OCI-LY7 (cell line): Measurements from ENCODE around the gene PODNL1.

ENCODE experiments used
- EZH2phosphoT487 ChIP-seq: fragments of 200-600 bp; sonication (generic); IDR thresholded peaks from 2 replicates; pipeline ENCODE4 v1.6.1; 2018; ENCODE audit warnings: low read depth, borderline replicate concordance, mild to moderate bottlenecking, mixed run types, antibody characterized with exemption, low read length, moderate library complexity, mixed read lengths
- TF ChIP-seq, protein P1 (sequence below): fragments of 200-600 bp; sonication (generic); conservative IDR thresholded peaks from 2 replicates; pipeline ENCODE4 v1.5.1; 2014; ENCODE audit warnings: mild to moderate bottlenecking, antibody characterized with exemption, low read length, moderate library complexity, mixed read lengths

DNA sequence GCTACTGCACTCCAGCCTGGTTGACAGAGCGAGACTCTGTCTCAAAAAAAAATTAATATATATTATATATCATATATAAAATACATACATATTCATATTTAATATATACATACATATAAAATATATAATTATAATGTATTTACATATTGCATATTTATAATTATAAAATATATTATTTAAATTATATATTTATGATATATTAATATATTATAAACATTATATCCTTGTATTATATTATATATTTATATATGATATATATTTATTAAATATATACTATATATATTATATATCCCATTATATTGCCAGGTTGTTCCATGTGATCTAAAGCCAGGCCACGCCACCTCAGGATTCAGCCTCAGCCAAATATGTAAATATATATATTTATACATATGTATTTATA lies 42.0 kb downstream of the PODNL1 start:
- TF ChIP-seq, protein P1, sequence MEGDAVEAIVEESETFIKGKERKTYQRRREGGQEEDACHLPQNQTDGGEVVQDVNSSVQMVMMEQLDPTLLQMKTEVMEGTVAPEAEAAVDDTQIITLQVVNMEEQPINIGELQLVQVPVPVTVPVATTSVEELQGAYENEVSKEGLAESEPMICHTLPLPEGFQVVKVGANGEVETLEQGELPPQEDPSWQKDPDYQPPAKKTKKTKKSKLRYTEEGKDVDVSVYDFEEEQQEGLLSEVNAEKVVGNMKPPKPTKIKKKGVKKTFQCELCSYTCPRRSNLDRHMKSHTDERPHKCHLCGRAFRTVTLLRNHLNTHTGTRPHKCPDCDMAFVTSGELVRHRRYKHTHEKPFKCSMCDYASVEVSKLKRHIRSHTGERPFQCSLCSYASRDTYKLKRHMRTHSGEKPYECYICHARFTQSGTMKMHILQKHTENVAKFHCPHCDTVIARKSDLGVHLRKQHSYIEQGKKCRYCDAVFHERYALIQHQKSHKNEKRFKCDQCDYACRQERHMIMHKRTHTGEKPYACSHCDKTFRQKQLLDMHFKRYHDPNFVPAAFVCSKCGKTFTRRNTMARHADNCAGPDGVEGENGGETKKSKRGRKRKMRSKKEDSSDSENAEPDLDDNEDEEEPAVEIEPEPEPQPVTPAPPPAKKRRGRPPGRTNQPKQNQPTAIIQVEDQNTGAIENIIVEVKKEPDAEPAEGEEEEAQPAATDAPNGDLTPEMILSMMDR, result no peak
- TF ChIP-seq EZH2phosphoT487, result no peak
